Measurements from ENCODE around the gene IGSF23.
"Not testable (repeated sequence)": the region's sequence is repeated elsewhere in the genome, so short reads cannot be mapped to it uniquely, and the experiment has no call there.

IGSF23 gene

GRCh38 chr19:44617110-44617880 is 3.9 kb downstream of the IGSF23 start:
- no peak for DNase-seq

- no peak for DNase-seq
These were observed 5.4 kb downstream of the IGSF23 start for GRCh38 chr19:44618640-44619357.

- DNase-seq: no peak
These were observed 7.3 kb downstream of the IGSF23 start for GRCh38 chr19:44620667-44621066.

- no peak for DNase-seq
These were observed 8.0 kb downstream of the IGSF23 start for GRCh38 chr19:44621367-44621766.

- no peak for DNase-seq
These were observed 9.7 kb downstream of the IGSF23 start for GRCh38 chr19:44623080-44623479.

- no peak for DNase-seq
These were observed 10.3 kb downstream of the IGSF23 start for GRCh38 chr19:44623626-44624025.

- DNase-seq: no peak
These were observed 11.5 kb downstream of the IGSF23 start for GRCh38 chr19:44624840-44625354.

- not testable (repeated sequence) for DNase-seq
These were observed 12.3 kb downstream of the IGSF23 start for GRCh38 chr19:44625637-44626036.

- DNase-seq: no peak
These were observed 12.8 kb downstream of the IGSF23 start for GRCh38 chr19:44626048-44626624.

- no peak for DNase-seq
These were observed 14.3 kb downstream of the IGSF23 start for GRCh38 chr19:44627631-44628030.

GRCh38 chr19:44628793-44629192 is 15.4 kb downstream of the IGSF23 start:
- no peak for DNase-seq

- DNase-seq: not testable (repeated sequence)
These were observed 18.2 kb downstream of the IGSF23 start for GRCh38 chr19:44631611-44632010.

GRCh38 chr19:44634058-44634457 is 20.7 kb downstream of the IGSF23 start:
- DNase-seq: not testable (repeated sequence)

GRCh38 chr19:44634785-44635184 is 21.4 kb downstream of the IGSF23 start:
- DNase-seq: no peak

GRCh38 chr19:44635581-44636438 is 22.4 kb downstream of the IGSF23 start:
- DNase-seq: no peak

GRCh38 chr19:44636439-44637389 is 23.4 kb downstream of the IGSF23 start:
- no peak for DNase-seq

- no peak for DNase-seq
These were observed 24.0 kb downstream of the IGSF23 start for GRCh38 chr19:44637390-44637764.

- DNase-seq: no peak
These were observed 27.2 kb downstream of the IGSF23 start for GRCh38 chr19:44640518-44640917.

GRCh38 chr19:44641501-44642265 is 28.3 kb downstream of the IGSF23 start:
- no peak for DNase-seq

- no peak for DNase-seq
These were observed 29.0 kb downstream of the IGSF23 start for GRCh38 chr19:44642377-44642776.

Data from NCI-H510A treated with DMSO at 0.1 percent for 48 hours (cell line).